Retinal pigment epithelial cell (primary cell): ENCODE results near the gene SETX.

Experiments
- DNase-seq: peaks from one replicate; pipeline ENCODE4 v3.0.0-alpha.2; 2010; ENCODE audit warnings: low read depth
- H3K4me3 ChIP-seq: 2 replicates; pipeline ENCODE4 v1.5.1; 2011; ENCODE audit warnings: mild to moderate bottlenecking, low read length, control low read depth, moderate library complexity
- TF ChIP-seq, protein P1 (sequence below): conservative IDR thresholded peaks from 2 replicates; pipeline ENCODE4 v1.5.1; 2011; ENCODE audit warnings: low read depth, low read length, control low read depth, inconsistent platforms

The SETX gene

DNA sequence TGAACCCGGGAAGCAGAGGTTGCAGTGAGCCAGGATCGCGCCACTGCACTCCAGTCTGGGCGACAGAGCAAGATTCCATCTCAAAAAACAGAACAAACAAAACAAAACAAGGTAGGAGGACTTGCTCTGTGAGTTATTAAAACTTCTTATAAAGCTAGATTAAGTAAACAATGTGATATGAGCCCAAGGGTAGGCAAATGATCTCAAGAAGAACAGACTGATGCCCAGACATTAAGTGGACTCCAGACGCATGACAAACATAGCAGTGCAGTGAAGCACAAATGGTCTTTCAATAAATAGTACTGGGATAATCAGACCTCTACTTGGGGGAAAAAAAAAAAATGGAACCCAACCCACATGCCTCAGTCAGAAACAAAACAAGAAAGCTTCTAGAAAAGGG lies 45.7 kb downstream of the SETX start:
- H3K4me3 ChIP-seq: no peak overlapping the region
- TF ChIP-seq, protein P1, sequence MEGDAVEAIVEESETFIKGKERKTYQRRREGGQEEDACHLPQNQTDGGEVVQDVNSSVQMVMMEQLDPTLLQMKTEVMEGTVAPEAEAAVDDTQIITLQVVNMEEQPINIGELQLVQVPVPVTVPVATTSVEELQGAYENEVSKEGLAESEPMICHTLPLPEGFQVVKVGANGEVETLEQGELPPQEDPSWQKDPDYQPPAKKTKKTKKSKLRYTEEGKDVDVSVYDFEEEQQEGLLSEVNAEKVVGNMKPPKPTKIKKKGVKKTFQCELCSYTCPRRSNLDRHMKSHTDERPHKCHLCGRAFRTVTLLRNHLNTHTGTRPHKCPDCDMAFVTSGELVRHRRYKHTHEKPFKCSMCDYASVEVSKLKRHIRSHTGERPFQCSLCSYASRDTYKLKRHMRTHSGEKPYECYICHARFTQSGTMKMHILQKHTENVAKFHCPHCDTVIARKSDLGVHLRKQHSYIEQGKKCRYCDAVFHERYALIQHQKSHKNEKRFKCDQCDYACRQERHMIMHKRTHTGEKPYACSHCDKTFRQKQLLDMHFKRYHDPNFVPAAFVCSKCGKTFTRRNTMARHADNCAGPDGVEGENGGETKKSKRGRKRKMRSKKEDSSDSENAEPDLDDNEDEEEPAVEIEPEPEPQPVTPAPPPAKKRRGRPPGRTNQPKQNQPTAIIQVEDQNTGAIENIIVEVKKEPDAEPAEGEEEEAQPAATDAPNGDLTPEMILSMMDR: no peak
- DNase-seq: no peak

DNA sequence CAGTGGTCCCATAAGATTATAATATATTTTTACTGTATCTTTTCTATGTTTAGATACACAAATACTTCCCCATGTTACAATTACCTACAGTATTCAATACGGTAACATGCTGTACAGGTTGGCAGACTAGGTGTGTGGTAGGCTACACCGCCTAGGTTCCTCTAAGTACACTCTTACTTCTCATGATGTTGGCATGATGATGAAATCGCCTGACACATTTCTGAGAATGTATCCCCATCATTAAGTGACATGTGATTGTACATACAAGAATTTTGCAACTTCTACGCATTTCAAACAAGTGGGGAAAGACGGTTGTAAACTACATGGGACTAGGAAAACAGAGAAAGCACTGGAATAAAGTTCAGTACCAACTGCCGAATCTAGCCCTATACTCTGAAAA lies 53.3 kb downstream of the SETX start:
- DNase-seq: no peak
- H3K4me3 ChIP-seq: no peak overlapping the region
- TF ChIP-seq, protein P1: no peak

DNA sequence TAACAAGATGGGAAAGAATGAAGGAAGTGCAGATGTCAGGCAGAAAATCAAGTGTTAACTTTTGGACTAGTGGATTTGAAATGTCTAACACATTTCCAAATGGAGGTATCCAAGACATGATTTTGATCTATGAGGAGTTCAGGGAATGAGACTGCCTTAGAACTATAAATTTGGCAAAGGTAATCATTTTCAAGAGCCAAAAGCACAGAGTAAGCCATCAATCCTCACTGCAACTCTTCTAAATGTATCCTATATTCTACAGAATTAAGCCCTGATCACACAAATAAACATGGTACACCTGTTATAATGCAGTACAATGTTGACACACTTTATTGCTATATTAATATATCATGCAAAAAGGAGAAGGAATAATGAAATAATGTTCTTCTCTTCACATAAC lies 55.6 kb downstream of the SETX start:
- TF ChIP-seq, protein P1: no peak

DNA sequence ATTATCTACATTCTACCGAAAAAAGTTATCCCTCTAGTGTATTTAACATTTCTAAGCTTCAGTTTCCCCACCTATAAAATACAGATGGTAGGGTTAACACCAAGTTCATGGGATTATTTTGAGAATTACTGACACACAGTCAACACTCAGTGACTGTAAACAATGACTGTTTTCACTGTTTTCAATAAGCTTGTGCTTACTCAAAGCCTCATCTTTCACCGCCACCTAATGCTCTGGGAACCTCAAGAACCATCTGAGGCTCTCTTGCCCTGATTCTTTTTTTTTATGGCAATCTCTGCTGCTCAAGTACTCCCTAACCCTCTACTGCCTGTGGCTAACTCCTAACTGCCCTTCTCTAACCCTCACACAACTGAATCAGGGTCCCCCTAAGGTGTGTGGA lies 59.6 kb downstream of the SETX start:
- H3K4me3 ChIP-seq: no peak overlapping the region
- DNase-seq: no peak
- TF ChIP-seq, protein P1: no peak

More for the DNA sequence above, 55.6 kb downstream of the SETX start:
- no peak for DNase-seq
- no peak overlapping the region for H3K4me3 ChIP-seq

DNA sequence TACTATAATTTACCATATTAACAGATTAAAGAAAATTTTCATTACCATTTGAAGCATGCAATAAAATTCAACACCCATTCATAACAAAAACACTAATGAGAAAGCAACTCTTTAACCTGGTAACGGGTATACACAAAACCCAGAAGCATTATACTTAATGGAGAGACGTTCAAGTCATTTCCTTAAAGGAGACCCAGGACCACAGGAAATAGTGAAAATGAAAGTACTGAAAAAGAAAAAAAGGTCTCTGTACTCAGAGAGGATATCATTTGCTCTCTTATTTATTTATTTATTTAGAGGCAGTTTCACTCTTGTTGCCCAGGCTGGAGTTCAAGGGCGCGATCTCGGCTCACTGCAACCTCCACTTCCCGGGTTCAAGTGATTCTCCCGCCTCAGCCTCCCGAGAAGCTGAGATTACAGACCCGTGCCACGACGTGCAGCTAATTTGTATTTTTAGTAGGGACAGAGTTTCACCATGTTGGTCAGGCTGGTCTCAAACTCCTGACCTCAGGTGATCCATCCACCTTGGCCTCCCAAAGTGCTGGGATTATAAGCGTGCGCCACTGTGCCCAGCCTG lies 61.6 kb downstream of the SETX start:
- no peak overlapping the region for H3K4me3 ChIP-seq
- DNase-seq: no peak
- TF ChIP-seq, protein P1: no peak

DNA sequence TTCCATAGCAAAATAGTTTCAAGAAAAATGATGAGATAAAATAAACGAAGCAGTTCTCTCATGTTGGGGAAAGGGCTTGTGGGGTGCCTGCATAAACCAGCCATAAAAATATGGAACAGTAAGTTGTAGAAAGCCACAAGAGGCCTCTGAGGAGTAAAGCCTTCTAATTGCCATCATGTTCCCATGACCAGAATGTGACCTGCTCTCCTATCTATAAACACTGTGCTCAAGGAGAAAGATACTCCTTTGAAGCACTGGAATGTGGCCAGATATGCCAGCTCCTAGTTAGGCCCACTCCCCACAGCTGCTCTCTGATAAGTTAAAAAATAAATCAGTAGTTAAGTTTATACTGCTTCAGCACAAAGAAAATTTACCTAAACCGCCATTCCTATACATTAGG lies 65.8 kb downstream of the SETX start:
- no peak overlapping the region for H3K4me3 ChIP-seq
- no peak for DNase-seq
- TF ChIP-seq, protein P1: no peak

DNA sequence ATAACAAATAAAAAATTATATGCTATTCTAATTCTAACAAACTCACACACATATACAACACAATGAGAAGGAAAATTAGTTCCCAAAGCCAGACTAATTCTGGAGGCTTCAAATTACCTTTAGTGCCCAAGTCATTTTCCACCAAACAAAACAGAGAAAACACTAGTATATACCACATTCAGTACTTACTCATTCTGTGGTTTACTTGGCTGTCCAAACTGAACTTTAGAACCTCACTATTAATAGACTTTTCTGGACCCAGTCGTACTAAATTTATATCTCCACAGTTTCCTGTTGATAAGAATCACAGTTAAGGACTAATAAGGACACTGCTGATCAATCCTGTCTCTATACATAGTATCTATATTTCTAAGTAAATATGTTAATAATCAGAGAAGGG lies 66.4 kb downstream of the SETX start:
- TF ChIP-seq, protein P1: no peak
- no peak for DNase-seq
- H3K4me3 ChIP-seq: no peak overlapping the region
